Measurements from ENCODE around the gene PPP1R37. TPM values are rescaled to one million over a fixed set of nuclear protein-coding genes. Genes with fewer than 3 reads are reported as not detected.

The PPP1R37 gene, protein sequence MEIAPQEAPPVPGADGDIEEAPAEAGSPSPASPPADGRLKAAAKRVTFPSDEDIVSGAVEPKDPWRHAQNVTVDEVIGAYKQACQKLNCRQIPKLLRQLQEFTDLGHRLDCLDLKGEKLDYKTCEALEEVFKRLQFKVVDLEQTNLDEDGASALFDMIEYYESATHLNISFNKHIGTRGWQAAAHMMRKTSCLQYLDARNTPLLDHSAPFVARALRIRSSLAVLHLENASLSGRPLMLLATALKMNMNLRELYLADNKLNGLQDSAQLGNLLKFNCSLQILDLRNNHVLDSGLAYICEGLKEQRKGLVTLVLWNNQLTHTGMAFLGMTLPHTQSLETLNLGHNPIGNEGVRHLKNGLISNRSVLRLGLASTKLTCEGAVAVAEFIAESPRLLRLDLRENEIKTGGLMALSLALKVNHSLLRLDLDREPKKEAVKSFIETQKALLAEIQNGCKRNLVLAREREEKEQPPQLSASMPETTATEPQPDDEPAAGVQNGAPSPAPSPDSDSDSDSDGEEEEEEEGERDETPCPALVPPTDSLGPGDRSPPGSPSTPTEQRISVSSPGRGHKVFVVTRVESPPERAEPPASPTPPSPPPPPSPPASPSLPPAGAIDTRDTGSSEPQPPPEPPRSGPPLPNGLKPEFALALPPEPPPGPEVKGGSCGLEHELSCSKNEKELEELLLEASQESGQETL
- 25.1 and 28.0 TPM in 2 replicates for total RNA-seq (2014; rRNA removed; shearing (Covaris generic))

DNA sequence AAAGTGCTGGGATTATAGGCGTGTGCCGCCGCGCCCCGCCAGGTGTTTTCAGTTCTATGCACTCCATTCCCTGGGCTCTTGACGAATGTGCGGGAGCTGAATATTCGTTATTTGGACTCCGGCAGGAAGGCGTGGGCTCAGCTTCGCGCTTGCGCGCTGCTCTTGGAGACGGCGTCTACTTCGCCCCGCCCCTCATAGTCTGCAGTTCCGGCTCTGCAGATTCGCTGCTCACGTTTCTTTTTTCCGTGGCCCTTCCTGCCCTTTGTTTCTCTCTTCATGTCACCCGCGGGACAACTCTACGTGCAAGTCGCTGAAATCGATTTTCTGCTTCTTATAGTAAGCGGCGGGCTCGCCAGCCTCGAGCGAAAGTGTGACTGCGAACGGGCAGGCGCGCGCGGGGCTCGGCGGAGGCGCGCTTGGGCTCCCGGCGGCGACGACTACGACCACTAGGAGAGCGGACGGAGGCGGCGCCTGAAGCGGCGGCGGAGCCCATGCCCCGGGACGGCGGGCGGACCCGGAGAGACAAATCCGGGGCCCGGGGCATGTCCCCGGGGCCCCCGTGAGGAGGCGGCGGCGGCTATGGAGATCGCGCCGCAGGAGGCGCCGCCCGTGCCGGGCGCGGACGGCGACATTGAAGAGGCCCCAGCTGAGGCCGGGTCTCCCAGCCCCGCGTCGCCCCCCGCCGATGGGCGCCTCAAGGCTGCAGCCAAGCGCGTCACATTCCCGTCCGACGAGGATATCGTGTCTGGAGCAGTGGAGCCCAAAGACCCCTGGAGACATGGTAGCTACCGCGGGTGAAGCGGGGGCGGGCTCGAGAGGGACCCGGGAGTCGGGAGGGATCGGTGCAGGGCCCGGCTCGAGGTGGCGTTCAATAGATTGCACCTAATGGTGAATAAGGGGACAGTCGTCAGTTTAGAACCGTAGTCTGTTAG, at the start of gene PPP1R37:
Gene PPP1R37, plus strand, starts transcription at position 433 of the 932 bp plus-strand sequence. Its CDS starts 147 bp downstream, at position 580.
- peak; percentile 80 for DNase-seq (ENCODE audit: low spot score)

DNA sequence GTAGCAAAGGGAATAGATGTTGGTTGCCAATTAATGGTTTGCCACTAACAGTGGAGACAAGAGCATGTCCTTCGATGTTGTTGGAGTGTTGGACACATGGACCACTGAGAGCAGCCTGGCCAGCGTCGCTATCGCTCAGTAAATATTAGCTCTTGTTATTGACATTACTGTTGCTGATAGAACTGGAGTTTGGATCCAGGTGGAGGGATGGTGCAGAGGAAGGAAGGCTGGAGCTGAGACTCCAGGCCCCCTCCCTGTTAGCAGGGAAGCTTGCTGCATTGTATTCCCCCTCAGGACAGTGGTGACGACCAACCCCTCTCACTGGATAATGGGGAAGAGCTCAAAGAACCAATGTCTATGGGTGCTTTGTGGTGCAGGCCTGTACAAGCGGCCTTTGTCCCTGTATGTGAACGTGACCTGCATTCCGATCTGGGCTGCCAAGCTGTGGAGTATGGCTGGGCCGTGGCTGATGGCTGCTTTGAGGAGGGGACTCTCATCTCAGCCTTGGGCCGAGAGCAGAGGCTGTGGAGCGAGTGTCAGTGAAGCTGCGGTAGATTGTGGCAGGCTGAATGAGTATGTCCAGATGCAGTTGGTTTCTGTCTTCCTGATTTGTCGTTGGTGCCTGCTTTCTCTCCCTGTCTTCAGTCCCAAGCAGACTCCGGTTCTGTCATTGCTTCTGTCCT, 47.2 kb upstream of the PPP1R37 start:
- no peak for DNase-seq (ENCODE audit: low spot score)

DNA sequence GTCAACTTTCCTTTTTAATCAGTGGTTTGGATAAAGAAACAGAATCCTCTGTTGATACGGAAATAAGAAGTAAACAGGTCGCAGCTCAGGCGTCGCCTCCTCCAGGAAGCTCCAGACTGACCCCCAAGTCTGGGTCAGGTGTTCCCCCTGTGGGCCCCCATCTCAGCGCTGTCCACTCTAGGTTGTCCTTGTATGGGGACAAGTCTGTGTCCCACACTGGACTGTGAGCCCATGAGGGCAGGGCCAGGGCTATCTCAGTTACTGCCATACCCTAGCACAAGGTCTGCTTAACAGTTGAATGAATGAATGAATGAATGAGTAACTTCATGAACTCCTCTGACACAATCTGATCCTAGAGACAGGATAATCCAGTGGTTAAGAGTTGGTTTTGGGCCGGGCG, 46.6 kb upstream of the PPP1R37 start:
- DNase-seq (ENCODE audit: low spot score), result no peak

DNA sequence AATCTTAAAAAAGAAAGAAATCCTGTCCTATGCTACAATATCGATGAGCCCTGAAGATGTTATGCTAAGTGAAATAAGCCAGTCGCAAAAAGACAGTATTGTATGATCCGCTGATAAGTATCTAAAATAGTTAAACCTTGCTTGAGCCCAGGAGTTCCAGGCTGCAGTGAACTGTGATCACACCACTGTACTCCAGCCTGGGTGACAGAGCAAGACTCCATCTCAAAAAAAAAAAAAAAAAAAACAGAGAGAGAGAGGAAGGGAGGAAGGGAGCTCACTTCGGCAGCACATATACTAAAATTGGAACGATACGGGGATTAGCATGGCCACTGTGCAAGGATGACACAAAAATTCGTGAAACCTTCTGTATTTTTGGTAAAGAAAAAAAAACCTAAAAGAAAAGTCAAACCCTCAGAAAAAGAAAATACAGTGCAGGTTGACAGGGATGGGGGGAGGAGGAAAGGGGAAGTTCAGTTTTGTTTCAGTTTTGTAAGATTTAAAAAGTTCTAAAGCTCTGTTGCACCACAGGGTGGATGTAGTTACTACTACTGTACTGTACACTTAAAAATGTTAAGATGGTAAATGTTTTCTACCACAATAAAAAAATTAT, 45.7 kb upstream of the PPP1R37 start:
- DNase-seq (ENCODE audit: low spot score), result no peak

DNA sequence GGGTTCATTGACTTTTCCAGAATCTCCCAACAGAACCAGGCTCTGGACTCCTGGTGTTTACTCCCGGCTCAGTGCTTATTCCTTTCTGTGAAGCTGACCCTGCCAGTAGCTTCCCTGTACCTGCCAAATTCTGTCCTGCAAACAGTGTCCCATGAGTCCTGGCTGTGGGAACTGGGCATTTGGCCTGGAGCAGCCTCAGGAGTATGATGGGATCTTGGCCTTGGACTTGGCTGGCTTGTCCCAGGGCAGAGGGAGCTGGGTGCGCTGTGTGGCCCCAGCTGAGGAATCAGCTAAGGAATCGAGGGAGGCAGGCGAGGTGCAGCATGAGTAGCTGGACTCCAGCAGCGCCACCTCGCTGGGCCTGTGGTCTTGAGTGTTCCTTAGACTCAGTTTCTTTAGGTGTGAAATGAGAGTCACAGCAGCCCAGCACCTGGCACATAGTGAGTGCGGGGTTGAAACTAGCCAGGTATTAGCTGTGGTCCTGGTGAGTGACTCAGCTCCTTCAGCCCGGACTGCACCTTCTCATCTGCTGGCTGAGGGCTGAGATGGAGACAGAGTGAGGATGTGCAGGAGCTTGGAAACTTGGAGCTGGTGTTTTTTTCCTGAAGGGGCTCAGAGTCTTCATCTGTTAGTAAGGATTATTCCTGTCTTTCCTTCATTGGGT, 43.8 kb upstream of the PPP1R37 start:
- DNase-seq (ENCODE audit: low spot score), result no peak

DNA sequence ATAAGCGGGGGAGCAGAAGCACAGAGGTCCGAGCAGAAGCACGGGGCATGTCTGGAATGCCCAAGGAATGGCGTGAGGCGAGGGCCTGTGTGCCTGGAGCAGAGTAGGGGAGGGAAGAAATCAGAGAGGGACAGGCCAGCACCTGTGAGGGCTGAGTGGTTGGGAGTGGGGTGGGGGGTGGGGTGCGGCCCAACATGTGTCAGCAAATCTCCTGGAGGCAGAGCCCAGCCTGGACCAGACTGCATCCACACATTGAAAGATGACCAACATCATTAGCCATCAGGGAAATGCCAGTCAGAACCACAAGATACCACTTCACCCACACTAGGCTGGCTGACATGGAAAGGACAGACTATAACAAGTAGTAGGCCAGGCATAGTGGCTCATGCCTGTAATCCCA, 42.9 kb upstream of the PPP1R37 start:
- DNase-seq (ENCODE audit: low spot score), result no peak

DNA sequence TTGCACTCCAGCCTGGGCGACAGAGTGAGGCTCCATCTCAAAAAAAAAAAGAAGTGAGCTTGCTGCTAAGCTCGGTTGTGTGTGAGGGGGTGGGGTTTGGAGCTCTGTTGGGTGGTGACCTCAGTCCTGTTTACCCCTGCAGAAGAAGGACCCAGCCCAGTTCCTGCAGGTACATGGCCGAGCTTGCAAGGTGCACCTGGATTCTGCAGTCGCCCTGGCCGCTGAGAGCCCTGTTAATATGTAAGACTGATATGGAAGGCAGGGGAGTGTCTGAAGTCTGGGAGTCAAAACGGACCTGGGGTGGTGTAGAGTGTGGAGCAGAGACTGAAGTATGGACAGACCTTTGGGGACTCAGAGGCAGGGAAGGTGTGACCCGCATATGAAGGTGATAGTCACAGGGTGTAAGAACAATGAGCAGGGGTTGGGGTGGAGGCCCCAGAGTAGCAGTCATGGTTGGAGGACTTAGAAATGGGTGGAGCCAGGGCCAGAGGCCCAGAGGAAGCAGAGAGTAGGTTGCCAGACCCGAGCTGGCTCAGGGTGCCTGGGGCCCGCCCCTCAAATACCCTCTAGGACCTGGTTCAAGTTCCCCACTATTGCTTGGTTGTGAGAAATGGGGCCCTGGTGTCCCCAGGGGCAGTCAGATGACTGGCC, 40.9 kb upstream of the PPP1R37 start:
- no peak for DNase-seq (ENCODE audit: low spot score)

DNA sequence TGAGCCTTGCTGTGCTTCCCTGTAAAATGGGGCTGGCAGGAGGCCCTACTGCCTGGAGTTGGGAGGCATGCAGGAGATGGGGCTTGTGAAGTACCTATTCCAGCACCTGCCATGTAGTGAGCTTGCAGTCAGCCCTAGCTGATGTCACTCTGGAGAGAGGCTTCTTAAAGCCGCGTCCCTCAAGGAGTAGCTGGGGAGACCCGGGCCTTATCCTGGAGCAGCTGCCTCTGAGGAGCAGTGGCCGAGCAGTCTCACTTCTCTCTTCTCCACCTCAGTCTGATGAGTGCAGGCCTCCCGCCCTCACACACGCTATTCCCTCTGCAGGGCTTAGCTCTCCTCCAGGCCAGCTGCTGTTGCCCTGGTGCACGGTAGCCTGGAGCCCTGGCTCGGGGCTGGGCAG, 36.1 kb upstream of the PPP1R37 start:
- DNase-seq (ENCODE audit: low spot score), result no peak

DNA sequence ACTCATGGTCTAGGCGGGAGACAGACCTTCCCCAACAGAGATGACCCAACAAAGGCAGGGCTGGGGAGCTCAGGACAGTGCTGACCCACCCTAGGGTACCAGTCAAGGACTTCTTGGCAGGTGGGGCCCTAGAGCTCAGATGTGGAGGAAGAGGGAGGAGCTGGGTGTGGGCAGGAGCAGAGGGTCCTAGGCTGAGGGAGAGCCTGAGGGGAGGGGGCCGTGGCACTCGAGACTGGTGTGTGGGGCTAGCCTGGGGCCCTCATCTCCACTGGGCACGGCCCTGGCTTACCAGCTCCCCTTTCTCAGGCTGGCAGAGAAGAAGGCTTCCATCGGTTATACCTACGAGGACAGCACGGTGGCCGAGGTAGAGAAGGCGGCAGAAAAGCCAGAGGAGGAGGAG, 35.5 kb upstream of the PPP1R37 start:
- DNase-seq (ENCODE audit: low spot score), result no peak

DNA sequence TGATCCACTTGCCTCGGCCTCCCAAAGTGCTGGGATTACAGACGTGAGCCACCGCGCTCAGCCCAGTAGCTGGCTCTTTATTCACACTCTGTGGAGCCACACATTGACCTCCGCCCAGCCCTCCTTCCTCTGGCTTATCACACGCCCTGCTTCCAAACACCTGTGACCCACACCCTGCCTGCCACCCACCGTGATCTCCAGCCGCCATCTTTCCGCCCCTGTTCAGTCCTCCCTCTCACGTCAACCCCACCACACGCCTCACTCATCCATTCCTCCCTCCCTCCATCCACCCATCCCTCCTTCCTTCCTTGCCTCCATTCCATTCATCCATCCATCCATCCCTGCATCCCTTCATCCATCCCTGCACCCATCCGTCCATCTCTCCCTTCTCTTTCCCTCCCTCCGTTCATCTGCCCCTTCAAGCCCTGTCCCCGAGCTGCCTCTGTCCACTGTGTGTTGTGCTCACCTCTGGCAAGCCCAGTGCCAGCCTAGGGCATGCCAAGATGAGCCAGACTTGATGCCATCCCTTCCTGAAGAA, 34.3 kb upstream of the PPP1R37 start:
- no peak for DNase-seq (ENCODE audit: low spot score)

DNA sequence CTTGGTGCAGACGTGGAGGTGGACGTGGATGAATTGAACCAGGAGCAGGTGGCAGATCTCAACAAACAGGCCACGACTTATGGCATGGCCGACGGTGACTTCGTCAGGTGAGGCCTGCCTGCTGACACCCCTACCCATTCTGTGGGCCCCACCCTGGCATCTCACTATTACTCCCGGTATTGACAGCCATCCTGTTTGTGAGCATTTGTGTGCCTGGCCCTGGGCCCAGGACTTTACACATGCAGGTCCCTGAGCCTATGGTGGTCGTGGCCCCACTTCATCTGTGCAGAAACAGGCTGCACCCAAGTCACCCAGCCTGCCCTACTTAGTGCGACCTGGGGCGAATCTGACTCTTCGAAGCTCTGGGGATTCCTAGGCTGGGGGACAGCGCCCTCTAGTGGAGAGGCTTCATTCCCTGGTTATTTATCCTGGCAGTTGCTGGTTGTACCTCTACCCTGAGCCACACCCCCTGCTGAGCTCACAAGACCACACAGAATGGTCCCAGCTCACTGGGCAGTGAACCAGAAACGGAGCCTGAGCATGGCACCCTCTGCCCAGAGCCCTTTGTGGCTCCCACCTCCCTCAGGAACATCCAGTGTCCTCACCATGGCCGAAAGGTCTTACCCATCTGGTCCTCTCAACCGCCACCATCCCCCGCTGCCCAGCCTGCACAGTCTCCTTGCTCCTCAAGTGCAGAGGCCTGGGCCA, 33.6 kb upstream of the PPP1R37 start:
- DNase-seq (ENCODE audit: low spot score), result peak; percentile 69

DNA sequence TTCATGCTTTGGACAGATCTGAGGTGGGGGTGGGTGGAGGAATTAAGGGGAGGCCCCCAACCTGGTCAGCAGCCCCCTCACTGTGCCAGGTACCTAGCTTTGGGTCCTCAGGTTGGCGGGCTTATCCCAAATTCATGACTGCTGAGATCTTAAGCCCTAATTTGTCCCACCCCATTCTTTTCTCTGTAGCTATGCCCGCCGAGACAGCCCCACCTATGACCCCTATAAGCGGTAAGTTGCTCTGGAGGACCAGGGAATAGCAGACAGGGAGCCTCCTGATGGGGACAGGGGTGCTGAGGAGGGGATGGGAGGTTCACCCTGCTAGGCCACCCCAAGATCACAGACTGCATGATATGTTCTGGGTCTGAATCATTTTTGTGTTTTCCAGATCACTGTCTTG, 31.0 kb upstream of the PPP1R37 start:
- no peak for DNase-seq (ENCODE audit: low spot score)

DNA sequence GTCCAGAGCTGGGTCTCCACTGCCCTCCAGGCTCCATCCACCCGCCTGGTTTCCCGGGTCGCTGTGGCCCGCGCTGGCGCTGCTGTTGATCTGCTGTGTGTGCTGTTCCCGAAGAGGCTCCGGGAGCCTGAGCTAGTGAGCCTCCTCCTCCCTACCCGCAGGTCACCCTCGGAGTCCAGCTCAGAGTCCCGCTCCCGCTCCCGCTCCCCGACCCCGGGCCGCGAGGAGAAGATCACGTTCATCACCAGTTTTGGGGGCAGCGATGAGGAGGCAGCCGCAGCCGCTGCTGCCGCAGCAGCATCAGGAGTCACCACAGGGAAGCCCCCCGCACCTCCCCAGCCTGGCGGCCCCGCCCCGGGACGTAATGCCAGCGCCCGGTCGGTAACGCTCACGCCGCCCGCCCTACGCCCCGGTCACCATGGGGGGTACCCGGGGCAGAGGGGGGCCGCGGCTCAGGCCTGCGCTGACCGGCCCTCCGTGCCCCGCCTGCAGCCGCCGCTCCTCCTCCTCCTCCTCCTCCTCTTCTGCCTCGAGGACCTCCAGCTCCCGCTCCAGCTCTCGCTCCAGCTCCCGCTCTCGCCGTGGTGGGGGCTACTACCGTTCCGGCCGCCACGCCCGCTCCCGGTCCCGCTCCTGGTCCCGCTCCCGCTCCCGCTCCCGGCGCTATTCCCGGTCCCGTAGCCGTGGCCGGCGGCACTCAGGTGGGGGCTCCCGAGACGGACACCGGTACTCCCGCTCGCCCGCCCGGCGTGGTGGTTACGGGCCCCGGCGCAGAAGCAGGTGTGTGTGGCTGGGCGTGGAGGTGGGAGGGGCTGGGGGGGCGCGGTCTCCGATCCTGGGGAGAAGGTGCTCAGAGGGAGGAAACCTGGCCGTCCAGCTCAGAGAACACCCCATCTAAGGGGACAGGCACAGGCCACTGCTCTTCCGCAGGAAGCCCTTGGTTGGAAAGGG, 28.9 kb upstream of the PPP1R37 start:
- DNase-seq (ENCODE audit: low spot score), result no peak

DNA sequence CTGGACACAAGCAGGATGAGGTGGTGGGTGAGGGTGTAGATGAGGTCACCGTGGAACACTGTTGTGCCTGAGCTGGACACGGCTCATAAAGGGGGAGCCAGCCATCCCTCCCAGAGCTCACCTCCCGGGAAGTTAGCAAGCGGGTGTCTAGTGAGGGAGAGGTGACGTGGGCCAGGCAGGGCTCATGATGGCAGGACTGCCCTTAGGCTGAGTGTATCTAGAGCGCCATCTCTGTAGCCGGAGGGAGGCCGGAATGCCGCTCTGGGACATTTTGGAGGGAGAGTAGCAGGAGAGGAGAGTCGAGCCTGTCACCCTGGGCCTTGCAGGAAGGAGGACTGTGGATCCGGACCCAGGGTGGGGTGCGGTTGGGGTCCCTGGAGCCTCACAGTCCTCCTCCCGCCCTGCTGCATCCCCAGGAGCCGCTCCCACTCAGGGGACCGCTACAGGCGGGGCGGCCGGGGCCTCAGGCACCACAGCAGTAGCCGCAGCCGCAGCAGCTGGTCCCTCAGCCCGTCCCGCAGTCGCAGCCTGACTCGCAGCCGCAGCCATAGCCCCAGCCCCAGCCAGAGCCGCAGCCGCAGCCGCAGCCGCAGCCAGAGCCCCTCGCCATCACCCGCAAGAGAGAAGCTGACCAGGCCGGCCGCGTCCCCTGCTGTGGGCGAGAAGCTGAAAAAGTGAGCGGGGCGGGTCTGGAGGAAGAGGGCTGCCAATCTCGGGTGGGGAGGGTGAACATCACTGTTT, 25.9 kb upstream of the PPP1R37 start:
- DNase-seq (ENCODE audit: low spot score), result no peak

DNA sequence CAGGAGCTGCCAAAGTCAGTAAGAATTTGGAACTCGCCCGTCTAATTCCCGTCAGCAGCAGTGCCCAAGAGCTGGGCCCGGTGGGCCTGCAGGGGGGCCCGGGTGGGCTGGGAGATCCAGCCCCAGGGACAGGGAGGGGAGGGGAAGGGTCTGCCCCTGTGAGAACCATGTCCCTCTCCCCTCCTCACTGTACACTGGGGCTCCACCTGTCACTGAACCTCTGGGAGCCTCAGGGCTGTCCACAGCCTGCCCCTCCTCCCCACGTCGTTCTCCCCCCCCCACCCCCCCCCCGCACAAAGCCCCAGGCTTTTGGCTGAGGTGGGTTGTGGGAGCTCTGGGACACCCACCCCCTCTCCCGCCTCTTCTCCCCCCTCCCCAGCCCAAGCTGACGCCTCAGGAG, 24.9 kb upstream of the PPP1R37 start:
- DNase-seq (ENCODE audit: low spot score), result no peak

DNA sequence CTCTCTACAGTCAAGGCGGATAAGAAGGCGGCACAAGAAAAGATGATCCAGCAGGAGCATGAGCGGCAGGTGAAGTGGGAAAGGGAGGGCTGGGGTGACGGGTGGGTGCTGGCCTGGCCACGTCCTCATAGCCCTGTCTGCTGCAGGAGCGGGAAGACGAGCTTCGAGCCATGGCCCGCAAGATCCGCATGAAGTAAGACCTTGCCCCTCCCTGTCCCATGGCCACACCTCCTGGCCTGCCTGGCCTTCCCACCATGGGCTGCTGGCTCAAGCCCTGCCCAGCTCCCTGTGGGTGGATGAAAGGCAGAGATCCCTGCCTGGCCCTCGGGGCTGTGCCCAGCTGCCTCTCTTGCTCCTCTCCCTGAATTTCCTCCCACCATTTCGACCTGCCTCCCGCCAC, 23.9 kb upstream of the PPP1R37 start:
- DNase-seq (ENCODE audit: low spot score), result peak; percentile 8

DNA sequence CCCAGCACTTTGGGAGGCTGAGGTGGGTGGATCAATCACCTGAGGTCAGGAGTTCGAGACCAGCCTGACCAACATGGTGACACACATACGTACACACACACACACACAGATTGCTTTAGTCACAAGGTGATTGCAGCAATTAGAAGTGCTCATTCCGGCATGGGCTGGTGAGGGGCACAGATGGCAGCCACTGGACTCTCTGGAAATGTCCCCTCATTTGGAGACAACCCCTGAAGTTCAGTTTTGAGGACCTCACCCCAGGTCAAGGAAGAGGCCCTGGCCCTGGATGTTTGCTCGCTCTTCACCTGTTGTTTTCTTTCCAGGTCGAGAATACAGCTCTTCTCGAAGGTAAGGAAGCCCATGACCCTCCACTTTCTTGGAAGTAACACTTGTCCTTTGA, 22.8 kb upstream of the PPP1R37 start:
- DNase-seq (ENCODE audit: low spot score), result no peak
